Omental fat pad (tissue), 4 donors: ENCODE results near the gene COL9A3. TPM values are rescaled to one million over a fixed set of nuclear protein-coding genes. Genes with fewer than 3 reads are reported as not detected.

Experiments
- ATAC-seq: fragments of 150-250 bp; one replicate; pipeline ENCODE4 v1.9.1; 2016; ENCODE audit warnings: mild to moderate bottlenecking, moderate library complexity; ENCODE audit not compliant: low FRiP score
- DNase-seq: peaks from one replicate; pipeline ENCODE4 v3.0.0-alpha.2; 2019; ENCODE audit warnings: low spot score
- total RNA-seq, 4 donors: library from RNA; depleted of rRNA; stranded (reverse); fragments of >200 nt; gene quantifications; one replicate each; pipeline ENCODE4 v1.1.0, GENCODE V29; 2016
- TF ChIP-seq, protein P1 (sequence below), 3 donors: fragments of 450-650 bp; IDR thresholded peaks; one replicate each; pipeline ENCODE4 v1.5.1; 2016 to 2017; ENCODE audit warnings: antibody characterized with exemption in 3 of 3, mild to moderate bottlenecking in 3 of 3, moderate library complexity in 2 of 3

COL9A3 gene
- total RNA-seq, 4 donors from 2014 or later: 2.3 to 6.3 (median 3.6) TPM

GRCh38 chr20:62832951-62833391, 16.1 kb downstream of the COL9A3 start:
- TF ChIP-seq, protein P1, sequence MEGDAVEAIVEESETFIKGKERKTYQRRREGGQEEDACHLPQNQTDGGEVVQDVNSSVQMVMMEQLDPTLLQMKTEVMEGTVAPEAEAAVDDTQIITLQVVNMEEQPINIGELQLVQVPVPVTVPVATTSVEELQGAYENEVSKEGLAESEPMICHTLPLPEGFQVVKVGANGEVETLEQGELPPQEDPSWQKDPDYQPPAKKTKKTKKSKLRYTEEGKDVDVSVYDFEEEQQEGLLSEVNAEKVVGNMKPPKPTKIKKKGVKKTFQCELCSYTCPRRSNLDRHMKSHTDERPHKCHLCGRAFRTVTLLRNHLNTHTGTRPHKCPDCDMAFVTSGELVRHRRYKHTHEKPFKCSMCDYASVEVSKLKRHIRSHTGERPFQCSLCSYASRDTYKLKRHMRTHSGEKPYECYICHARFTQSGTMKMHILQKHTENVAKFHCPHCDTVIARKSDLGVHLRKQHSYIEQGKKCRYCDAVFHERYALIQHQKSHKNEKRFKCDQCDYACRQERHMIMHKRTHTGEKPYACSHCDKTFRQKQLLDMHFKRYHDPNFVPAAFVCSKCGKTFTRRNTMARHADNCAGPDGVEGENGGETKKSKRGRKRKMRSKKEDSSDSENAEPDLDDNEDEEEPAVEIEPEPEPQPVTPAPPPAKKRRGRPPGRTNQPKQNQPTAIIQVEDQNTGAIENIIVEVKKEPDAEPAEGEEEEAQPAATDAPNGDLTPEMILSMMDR (IDR thresholded peaks at IDR 0.05): no peak
- no peak for DNase-seq
- peak; percentile 29 for ATAC-seq

DNA sequence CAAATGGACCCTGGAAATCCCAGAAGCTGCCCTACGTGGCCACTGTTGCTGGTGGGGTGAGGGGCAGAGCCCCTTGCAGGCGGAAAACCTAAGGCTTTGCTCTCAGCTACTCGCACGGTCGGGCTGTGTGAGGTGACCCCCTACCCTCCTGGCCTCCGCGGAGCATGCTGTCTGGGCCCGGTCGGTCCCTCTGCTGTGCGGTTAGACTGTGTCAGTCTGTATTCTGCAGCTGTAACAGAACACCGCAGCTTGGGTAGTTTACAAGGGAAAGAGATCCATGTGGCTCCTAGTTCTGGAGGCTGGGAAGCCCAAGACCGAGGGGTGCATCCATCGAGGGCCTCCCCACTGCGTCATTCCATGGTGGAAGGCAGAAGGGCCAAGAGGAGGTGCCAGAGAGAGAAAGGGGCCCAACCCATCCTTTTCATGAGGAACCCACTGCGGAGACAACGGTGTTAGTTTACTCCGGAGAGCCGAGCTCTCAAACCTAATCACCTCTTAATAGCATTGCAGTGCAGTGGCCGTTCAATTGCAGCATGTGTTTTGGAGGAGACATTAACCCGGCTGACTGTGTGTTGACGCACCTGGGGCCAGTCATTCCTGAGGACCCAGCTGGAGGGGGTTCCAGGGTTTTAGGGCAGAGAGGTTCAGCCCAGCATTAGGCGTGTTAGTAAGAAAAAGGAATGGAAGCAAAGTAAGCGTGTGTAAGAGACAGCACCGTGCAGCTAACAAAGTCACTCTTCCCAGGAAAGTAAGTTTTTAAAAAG, 18.3 kb downstream of the COL9A3 start:
- no peak for DNase-seq
- TF ChIP-seq, protein P1 (IDR thresholded peaks at IDR 0.05): no peak
- ATAC-seq: no peak

DNA sequence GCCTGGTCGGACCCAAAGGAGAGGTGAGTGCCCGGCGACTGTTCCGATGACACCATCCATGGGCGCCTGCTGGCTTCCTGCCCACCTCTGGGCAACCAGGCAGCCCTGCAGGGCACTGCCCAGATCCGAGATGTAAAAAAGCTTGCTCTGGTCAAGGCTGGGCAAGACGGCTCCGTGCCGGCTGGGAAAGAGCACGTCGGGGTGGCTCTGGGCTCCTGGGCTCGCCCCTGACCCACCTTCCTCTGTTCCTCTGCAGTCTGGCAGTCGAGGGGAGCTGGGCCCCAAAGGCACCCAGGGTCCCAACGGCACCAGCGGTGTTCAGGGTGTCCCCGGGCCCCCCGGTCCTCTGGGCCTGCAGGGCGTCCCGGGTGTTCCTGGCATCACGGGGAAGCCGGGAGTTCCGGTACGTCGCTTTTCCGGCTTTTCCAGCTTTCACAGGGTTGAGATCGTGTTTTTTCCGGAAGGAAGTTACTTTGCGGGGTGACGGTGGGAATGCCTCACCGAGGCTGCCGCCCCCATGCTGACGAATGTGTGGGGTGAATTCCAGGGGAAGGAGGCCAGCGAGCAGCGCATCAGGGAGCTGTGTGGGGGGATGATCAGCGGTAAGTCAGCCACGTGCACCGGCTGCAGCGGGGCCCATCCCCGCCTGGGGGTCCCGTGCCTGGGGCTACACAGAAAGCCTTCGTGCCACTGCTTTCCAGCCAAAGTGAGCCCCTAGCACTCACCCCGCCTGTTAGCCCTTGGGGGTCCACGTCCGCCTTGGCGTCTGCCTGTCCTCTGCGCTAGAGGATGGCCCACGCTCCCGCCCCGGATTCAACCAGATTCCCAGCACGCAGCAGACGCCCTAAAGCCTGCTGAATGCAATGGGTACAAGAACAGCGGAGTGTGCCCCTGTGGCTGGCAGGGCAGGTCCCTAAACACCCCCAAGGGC, 19.3 kb downstream of the COL9A3 start:
- ATAC-seq: no peak
- no peak for DNase-seq
- TF ChIP-seq, protein P1 (IDR thresholded peaks at IDR 0.05): no peak

DNA sequence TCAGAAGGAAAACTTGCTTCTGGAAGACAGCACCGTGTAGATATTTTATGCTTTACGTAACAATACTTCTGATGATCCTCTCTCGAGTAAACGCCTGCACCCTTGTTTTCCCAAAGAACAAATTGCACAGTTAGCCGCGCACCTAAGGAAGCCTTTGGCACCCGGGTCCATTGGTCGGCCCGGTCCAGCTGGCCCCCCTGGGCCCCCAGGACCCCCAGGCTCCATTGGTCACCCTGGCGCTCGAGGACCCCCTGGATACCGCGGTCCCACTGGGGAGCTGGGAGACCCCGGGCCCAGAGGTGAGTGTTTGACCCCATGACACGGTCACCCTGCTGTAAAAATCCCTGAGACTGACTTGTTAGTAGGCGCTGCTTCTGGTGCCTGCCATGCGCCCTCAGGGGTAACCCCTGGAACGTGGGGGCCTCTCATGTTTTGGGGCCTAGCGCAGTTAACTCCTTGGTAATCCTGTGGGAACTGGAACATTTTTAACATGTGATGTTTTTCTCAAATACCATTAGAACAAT, 20.2 kb downstream of the COL9A3 start:
- no peak for DNase-seq
- ATAC-seq: no peak
- TF ChIP-seq, protein P1 (IDR thresholded peaks at IDR 0.05): no peak

DNA sequence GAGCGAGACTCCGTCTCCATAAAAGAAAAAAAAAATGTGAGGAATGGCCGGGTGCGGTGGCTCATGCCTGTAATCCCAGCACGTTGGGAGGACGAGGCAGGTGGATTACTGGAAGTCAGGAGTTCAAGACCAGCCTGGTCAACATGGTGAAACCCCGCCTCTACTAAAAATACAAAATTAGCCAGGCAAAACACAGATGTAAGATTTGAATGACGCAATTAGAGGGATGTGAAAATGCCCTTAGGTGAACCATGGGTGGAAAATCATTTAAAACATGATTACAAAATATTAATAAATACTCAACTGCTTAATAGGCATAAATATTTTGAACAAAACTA, 20.9 kb downstream of the COL9A3 start:
- ATAC-seq: no peak
- DNase-seq: no peak
- TF ChIP-seq, protein P1 (IDR thresholded peaks at IDR 0.05): no peak

GRCh38 chr20:62838128-62838891, 21.5 kb downstream of the COL9A3 start:
- no peak for DNase-seq
- peak; percentile 59 for ATAC-seq
- TF ChIP-seq, protein P1 (IDR thresholded peaks at IDR 0.05): no peak
